Fibroblast of lung (primary cell): ENCODE data around the gene MGLL.

ENCODE experiments used
- EZH2 ChIP-seq: IDR thresholded peaks from 2 replicates; pipeline ENCODE4 v1.5.1; 2012; ENCODE audit warnings: low read length, control low read depth, mild to moderate bottlenecking; ENCODE audit errors: missing control alignments
- TF ChIP-seq, protein P1 (sequence below), 2 donors: IDR thresholded peaks in 1 of 2; conservative IDR thresholded peaks in 1 of 2; 1 replicate in 1 of 2; 2 replicates in 1 of 2; pipeline ENCODE4 v1.5.1; 2011 to 2012; ENCODE audit warnings: low read length in 2 of 2, control low read depth in 1 of 2, inconsistent platforms in 1 of 2, low read depth in 1 of 2, mild to moderate bottlenecking in 1 of 2

DNA sequence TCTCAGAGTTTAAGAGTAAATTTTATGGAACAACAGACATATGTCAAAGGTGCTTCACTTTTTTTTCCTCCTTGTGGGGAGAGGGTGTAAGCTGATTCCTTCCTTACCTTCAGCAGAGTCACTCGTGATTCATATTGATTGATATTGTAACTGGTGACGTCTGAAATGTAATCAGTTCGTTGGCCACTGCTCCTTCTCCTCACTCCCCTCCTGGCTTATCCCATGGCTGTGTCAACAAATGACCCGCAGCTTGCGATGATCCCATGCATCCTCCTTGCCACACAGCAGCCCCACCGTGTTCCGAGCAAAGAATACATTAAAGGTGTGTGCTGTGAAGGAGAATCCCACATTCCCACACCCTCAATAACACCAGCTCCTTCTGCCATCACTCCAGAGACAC lies 7.3 kb downstream of the MGLL start:
- TF ChIP-seq, protein P1, sequence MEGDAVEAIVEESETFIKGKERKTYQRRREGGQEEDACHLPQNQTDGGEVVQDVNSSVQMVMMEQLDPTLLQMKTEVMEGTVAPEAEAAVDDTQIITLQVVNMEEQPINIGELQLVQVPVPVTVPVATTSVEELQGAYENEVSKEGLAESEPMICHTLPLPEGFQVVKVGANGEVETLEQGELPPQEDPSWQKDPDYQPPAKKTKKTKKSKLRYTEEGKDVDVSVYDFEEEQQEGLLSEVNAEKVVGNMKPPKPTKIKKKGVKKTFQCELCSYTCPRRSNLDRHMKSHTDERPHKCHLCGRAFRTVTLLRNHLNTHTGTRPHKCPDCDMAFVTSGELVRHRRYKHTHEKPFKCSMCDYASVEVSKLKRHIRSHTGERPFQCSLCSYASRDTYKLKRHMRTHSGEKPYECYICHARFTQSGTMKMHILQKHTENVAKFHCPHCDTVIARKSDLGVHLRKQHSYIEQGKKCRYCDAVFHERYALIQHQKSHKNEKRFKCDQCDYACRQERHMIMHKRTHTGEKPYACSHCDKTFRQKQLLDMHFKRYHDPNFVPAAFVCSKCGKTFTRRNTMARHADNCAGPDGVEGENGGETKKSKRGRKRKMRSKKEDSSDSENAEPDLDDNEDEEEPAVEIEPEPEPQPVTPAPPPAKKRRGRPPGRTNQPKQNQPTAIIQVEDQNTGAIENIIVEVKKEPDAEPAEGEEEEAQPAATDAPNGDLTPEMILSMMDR (conservative IDR thresholded peaks at IDR 0.05 in 1 of 2, IDR thresholded peaks at IDR 0.05 in 1 of 2; ENCODE audit: low read depth in 1 of 2, low read length in 2 of 2): no peak
- TF ChIP-seq EZH2: no peak
